Measurements from ENCODE around the gene NTN1. TPM values are rescaled to one million over a fixed set of nuclear protein-coding genes. Genes with fewer than 3 reads are reported as not detected.
A peak's percentile ranks its signal among the peaks of the same experiment; 100 is the strongest.

Gene NTN1
- total and polyA plus RNA-seq, 7 donors = 0.38 to 2.1 (median 0.85) TPM

DNA sequence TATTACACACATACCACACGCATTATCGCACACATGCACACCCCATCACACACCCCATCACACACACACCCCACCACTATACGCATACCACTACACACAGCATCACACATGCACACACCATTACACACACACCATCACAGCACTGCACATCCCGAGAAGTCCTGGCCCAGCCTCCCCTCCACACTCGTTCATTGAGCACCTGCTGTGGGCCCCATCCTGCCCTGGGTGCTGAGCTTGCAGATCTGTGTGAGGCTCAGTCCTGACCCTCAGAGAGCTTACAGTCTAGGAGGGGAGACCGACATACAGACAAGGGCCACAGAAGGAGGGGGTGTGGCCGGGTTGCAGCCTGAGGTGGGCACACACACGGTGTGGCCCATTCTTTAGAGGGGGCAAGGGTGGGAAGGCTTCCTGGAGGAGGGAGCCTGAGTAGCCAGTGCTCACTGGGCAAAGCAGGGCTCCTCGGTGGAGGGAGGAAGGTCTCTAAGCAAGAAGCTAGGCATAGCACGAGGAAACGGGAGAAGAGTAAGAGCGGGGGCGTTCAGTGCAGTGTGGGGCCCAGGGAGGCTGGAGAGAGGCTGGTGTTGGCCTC is 206.6 kb downstream of the NTN1 start:
- intact Hi-C loops (cut with DNase I) = no loop called here
- ATAC-seq (no peak), DNase-seq (peak in 1 of 2 donors; percentile 48)
- TF ChIP-seq, protein P1, sequence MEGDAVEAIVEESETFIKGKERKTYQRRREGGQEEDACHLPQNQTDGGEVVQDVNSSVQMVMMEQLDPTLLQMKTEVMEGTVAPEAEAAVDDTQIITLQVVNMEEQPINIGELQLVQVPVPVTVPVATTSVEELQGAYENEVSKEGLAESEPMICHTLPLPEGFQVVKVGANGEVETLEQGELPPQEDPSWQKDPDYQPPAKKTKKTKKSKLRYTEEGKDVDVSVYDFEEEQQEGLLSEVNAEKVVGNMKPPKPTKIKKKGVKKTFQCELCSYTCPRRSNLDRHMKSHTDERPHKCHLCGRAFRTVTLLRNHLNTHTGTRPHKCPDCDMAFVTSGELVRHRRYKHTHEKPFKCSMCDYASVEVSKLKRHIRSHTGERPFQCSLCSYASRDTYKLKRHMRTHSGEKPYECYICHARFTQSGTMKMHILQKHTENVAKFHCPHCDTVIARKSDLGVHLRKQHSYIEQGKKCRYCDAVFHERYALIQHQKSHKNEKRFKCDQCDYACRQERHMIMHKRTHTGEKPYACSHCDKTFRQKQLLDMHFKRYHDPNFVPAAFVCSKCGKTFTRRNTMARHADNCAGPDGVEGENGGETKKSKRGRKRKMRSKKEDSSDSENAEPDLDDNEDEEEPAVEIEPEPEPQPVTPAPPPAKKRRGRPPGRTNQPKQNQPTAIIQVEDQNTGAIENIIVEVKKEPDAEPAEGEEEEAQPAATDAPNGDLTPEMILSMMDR (IDR thresholded peaks at IDR 0.05) = no peak
- H3K4me1 ChIP-seq = no peaks in the 10 kb centered on the region
- WGBS, 3 donors = 73 to 79% (median 74%) methylated on average over 12 to 13 of the region's 13 CpGs
- H3K36me3 ChIP-seq (ENCODE audit: insufficient read depth in 1 of 2, low read depth in 1 of 2) = no peaks in the 10 kb centered on the region
- no peaks in the 10 kb centered on the region for H3K27me3 ChIP-seq (ENCODE audit: insufficient read depth in 3 of 3, low read length in 2 of 3)
- no peak overlapping the region for H3K4me3 ChIP-seq
- no peak overlapping the region for H3K27ac ChIP-seq
- H3K9me3 ChIP-seq = no peaks in the 10 kb centered on the region

- intact Hi-C loops (cut with DNase I) = no loop called here
- DNase-seq (no peak), ATAC-seq (peak in 3 of 4 donors; percentile 20 to 43 (median 41))
- Histone ChIP-seq H3K36me3 (ENCODE audit: insufficient read depth in 1 of 2, low read depth in 1 of 2) (no peaks in the 10 kb centered on the region), H3K9me3 (no peaks in the 10 kb centered on the region), H3K4me1 (no peaks in the 10 kb centered on the region), H3K4me3 (no peak overlapping the region), H3K27ac (no peak overlapping the region), H3K27me3 (ENCODE audit: insufficient read depth in 3 of 3, low read length in 2 of 3) (no peaks in the 10 kb centered on the region)
- TF ChIP-seq, protein P1 (IDR thresholded peaks at IDR 0.05) = no peak
- 48 to 55% (median 50%) methylated on average over 16 of the region's 16 CpGs for WGBS, 3 donors
Observed at GRCh38 chr17:9228408-9229159, 207.3 kb downstream of the NTN1 start.

DNA sequence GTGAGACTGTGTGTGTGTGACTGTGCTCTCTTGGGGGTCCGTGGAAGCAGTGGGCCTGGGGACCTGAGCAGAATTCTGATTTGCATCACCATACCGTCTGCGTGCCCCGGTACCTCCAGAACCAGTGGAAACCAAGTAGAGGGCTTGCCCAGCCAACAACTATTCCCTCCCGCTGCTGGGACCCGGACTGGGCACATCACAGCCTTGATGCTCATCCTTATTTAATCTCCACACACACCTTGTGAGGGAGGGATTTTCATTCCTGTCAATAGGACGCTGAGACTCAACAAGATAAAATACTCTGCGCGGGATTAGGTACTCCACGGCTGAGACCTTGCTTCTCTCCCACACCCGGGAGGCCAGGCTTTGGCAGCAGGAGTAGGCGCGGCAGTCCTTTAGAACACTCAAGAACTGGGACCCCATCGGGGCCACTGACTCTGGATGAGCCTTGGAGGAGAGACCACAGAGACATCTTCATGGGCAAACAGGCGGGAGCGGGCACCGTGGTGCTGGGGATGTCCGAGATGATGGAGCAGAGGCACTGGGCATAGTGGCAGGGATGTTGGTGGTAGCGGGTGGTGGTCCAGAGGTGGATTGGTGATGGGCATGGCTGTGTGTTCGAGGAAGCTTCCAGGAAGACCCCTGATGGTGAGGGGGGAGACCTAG is 208.0 kb downstream of the NTN1 start:
- no peaks in the 10 kb centered on the region for H3K9me3 ChIP-seq
- TF ChIP-seq, protein P1 (IDR thresholded peaks at IDR 0.05) = no peak
- no peak overlapping the region for H3K27ac ChIP-seq
- no peak overlapping the region for H3K4me3 ChIP-seq
- H3K36me3 ChIP-seq (ENCODE audit: insufficient read depth in 1 of 2, low read depth in 1 of 2) = no peaks in the 10 kb centered on the region
- no peak for ATAC-seq
- intact Hi-C loops (cut with DNase I) = no loop called here
- 88 to 93% (median 88%) methylated on average over 20 of the region's 20 CpGs for WGBS, 3 donors
- H3K4me1 ChIP-seq = no peaks in the 10 kb centered on the region
- DNase-seq = peak in 1 of 2 donors; percentile 43
- H3K27me3 ChIP-seq (ENCODE audit: insufficient read depth in 3 of 3, low read length in 2 of 3) = peaks cover 0 to under 1% (median 0%) of the 10 kb centered on the region in 3 donors

DNA sequence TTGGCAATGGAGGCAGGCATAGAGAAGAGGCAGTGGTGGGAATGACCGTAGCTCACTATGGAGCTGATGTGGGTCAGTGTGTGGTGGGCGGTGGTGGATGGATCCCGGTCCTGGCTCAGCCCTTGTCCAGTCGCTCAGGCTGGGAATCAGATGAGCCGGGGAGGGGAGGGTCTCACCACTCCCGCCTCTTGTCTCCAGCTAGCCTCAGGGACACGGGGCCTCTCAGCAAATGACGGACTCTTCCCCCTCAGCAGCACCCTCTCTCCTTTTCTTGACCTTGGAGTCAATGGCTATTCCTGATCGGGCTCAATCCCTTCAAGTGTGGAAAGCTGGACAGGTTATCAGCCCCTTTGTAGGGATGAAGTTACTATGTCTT is 208.5 kb downstream of the NTN1 start:
- ATAC-seq (no peak), DNase-seq (peak in 1 of 2 donors; percentile 26)
- Histone ChIP-seq H3K4me1 (no peaks in the 10 kb centered on the region), H3K27ac (no peak overlapping the region), H3K36me3 (ENCODE audit: insufficient read depth in 1 of 2, low read depth in 1 of 2) (no peaks in the 10 kb centered on the region), H3K4me3 (no peak overlapping the region), H3K27me3 (ENCODE audit: insufficient read depth in 3 of 3, low read length in 2 of 3) (peaks cover 0 to 3% (median 0%) of the 10 kb centered on the region in 3 donors), H3K9me3 (no peaks in the 10 kb centered on the region)
- intact Hi-C loops (cut with DNase I) = no loop called here
- TF ChIP-seq, protein P1 (IDR thresholded peaks at IDR 0.05) = no peak
- WGBS, 3 donors = 87 to 94% (median 89%) methylated on average over 9 of the region's 9 CpGs
